GM19397 (cell line): ENCODE data around the gene SATB2.

Source experiments
- ATAC-seq: cut with Tn5 transposase; IDR thresholded peaks from one replicate; pipeline ENCODE4 v1.9.1; 2021; ENCODE audit warnings: mild to moderate bottlenecking, moderate library complexity; ENCODE audit not compliant: unreplicated experiment

Gene SATB2

GRCh38 chr2:199336546-199336945 is 121.2 kb downstream of the SATB2 start:
- no peak for ATAC-seq

GRCh38 chr2:199335502-199335901 is 122.2 kb downstream of the SATB2 start:
- ATAC-seq, result no peak

GRCh38 chr2:199329466-199329865 is 128.3 kb downstream of the SATB2 start:
- ATAC-seq, result no peak

GRCh38 chr2:199329031-199329430 is 128.7 kb downstream of the SATB2 start:
- no peak for ATAC-seq

GRCh38 chr2:199325881-199326280 is 131.9 kb downstream of the SATB2 start:
- ATAC-seq, result no peak

- no peak for ATAC-seq
Observed at GRCh38 chr2:199322151-199322550, 135.6 kb downstream of the SATB2 start.

GRCh38 chr2:199317646-199318045 is 140.1 kb downstream of the SATB2 start:
- no peak for ATAC-seq

GRCh38 chr2:199316851-199317250 is 140.9 kb downstream of the SATB2 start:
- no peak for ATAC-seq

- ATAC-seq, result no peak
Observed at GRCh38 chr2:199315299-199316179, 142.2 kb downstream of the SATB2 start.

- no peak for ATAC-seq
Observed at GRCh38 chr2:199312931-199313330, 144.8 kb downstream of the SATB2 start.

GRCh38 chr2:199310771-199311585 is 146.8 kb downstream of the SATB2 start:
- ATAC-seq, result no peak

GRCh38 chr2:199309973-199310372 is 147.8 kb downstream of the SATB2 start:
- ATAC-seq, result no peak

GRCh38 chr2:199309411-199309810 is 148.3 kb downstream of the SATB2 start:
- ATAC-seq, result no peak

GRCh38 chr2:199308567-199308966 is 149.2 kb downstream of the SATB2 start:
- ATAC-seq, result no peak

GRCh38 chr2:199307461-199307860 is 150.3 kb downstream of the SATB2 start:
- ATAC-seq, result no peak

- ATAC-seq, result no peak
Observed at GRCh38 chr2:199306116-199306515, 151.6 kb downstream of the SATB2 start.

- no peak for ATAC-seq
Observed at GRCh38 chr2:199303728-199304177, 154.0 kb downstream of the SATB2 start.

GRCh38 chr2:199302851-199303250 is 154.9 kb downstream of the SATB2 start:
- no peak for ATAC-seq

- no peak for ATAC-seq
Observed at GRCh38 chr2:199288424-199288823, 169.3 kb downstream of the SATB2 start.

GRCh38 chr2:199282309-199282708 is 175.4 kb downstream of the SATB2 start:
- ATAC-seq, result no peak

GRCh38 chr2:199279146-199279545 is 178.6 kb downstream of the SATB2 start:
- no peak for ATAC-seq

- ATAC-seq, result no peak
Observed at GRCh38 chr2:199278099-199278498, 179.6 kb downstream of the SATB2 start.
